HG03135 (cell line): ENCODE measurements around the gene SMPD3.

Experiments
- ATAC-seq: cut with Tn5 transposase; IDR thresholded peaks from one replicate; pipeline ENCODE4 v1.9.1; 2021; ENCODE audit warnings: mild to moderate bottlenecking, moderate library complexity; ENCODE audit not compliant: unreplicated experiment

The SMPD3 gene

DNA sequence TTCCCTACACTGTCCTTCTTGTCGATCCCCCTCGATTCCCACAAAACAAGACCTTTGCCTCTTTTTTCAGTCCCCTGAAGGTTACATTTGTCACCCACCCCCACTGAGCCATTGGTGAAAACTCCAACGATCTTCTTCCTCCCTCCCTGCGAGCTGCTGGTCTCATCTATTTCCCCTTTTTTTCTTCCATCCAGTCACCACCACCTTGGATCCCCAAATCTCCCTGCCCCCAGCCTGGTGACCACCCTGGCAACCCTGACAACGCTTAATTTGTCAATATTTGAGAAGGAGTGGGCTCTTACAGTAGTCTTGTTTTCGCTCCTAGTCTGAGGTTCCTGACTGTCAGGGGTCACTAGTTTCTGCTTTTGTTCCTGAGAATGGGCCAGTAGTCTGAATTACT is 62.9 kb downstream of the SMPD3 start:
- ATAC-seq = no peak

GRCh38 chr16:68384288-68385161 is 63.8 kb downstream of the SMPD3 start:
- no peak for ATAC-seq

GRCh38 chr16:68383858-68384257 is 64.5 kb downstream of the SMPD3 start:
- no peak for ATAC-seq

DNA sequence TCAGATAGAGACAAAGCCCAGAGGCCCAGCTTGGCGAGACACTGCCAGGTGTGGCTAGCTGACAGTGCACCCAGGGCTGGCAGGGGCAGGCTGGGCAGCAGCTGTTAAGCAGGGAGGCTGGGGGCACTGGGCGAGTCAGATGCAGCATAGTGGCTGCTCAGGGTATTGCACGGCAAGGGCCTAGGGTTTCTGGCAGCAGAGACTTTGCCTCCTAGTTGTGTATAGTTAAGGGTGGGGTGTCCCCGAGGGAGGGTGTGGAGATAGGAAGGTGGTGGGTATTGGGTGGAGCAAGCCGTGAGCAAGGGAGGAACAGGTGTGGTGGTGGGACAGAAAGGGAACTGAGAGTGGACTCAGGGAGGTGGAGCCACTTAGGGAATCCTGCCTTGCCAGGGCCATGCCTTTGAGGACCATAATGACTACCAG is 66.0 kb downstream of the SMPD3 start:
- ATAC-seq = no peak

DNA sequence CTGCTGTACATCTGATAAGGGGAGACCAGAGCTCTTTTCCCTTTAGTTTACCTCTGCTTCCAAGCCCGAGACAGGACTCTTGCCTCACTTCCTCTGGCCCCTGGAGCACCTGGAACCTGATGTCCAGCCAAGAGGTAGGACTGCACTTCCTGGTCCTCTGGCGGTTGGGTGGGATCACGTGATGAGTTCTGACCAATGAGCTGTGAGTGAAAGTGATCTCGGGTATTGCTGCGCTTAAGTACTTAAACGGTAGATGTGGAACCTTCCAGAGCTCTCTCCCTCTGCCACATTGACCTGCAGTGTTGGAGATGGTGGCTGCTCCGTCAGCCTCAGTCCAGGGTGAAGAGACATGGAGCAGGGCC is 67.0 kb downstream of the SMPD3 start:
- ATAC-seq = no peak

GRCh38 chr16:68380676-68381362 is 67.5 kb downstream of the SMPD3 start:
- no peak for ATAC-seq

GRCh38 chr16:68380348-68380670 is 68.0 kb downstream of the SMPD3 start:
- no peak for ATAC-seq

DNA sequence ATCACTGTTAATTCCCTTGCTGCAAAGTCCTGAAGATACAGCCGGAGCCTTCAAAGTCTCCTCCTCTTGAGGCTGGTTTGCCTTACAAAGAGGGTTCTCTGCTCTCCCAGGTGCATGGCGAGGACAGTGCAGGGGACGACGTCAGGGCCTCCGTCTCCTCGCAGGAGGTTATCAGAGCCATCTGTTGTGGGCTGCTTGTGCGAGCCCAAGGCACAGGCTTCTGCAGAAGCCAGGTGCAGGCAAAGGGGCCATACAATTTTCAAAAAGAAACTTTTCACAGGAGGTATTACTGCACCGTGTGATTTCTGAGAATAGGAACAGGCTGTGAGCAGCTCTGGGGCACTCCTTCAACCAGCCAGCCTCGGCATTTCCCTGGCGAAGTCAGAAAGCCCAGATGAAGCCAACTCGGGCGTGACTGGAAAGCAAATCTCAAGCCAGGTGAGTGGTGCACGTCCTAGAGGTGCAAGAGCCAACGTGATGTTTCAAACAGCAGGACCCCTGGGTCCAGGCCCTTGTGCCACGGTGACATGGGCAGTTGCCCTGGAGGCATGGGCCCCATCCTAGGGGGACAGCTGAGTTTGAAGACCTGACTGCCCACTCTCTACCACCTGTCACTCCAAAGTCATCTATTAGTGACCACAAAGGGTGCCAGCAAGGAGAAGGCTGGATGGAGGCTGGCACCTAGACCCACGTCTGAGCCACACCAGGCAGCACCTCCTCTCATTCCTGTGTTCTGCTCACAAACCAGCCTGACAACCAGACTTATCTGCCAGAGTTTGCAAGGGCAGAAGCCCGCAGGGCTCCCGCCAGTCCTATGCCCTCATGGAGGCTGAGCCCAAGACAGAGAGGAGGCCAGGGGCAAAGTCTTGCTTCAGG is 68.6 kb downstream of the SMPD3 start:
- no peak for ATAC-seq

DNA sequence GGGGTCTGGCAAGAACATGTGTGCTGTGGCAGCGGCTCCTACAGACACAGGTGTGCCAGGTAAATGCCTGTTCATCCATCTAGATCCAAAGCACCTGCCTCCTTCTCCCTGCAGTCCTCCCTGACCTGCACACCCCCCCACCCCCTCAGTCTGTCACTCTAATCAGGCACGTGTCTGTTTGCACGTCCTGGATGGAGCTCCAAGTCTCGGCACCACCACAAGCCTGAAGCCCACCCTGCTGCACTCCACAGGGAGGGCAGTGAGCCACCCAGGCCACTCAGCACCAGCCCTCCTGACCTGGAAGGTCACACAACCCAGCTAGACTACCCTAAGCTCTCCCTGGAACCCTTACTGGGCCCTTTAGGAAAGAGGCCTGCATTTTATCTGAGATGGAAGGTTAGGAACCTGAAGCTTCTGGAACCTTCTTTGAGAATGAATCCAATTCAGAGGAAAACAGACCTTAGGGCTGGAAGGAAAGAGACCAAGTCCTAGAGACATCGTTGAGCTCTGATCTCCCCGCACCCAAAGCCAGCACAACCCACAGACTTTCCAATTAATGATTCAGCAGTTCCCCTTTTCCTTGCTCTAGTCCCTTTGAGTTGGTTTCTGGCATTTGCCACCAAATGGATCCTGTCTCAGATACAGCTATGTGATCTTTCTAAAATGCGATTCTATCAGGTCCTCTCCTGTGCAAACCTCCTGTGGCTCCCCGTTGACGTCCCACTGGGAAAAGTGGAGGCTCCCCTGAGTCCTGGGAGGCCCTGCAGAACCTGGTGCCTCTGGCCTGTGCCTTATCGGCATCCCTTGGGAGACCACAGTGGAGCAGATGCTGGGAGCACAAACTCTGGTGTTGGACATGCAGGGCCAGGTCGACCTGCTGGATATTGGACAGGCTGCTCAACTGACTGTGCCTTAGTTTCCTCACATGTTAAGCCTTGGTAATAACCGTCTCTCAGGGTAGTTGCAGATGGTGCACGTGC is 69.6 kb downstream of the SMPD3 start:
- no peak for ATAC-seq

GRCh38 chr16:68377667-68378393 is 70.5 kb downstream of the SMPD3 start:
- no peak for ATAC-seq

GRCh38 chr16:68377221-68377620 is 71.1 kb downstream of the SMPD3 start:
- no peak for ATAC-seq

DNA sequence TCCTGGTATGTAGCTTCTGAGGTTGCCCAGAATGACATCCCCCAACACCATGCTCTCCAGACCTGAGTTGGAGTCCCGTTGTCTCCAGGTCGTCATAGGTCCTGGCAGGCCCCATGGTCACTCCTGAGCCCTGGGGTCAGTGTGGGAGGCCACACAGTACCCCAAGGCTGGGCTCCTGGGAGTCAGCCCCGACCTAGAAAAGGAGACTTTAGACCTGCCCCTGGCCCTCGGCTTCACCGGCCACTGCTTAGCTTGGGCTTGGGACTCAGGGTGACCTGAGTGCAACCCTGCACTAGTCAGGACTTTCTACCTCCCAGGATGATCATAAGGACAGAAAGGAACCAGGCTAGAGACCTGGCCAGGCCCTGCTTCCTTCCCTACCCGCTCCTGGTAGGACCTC is 71.7 kb downstream of the SMPD3 start:
- ATAC-seq = no peak

DNA sequence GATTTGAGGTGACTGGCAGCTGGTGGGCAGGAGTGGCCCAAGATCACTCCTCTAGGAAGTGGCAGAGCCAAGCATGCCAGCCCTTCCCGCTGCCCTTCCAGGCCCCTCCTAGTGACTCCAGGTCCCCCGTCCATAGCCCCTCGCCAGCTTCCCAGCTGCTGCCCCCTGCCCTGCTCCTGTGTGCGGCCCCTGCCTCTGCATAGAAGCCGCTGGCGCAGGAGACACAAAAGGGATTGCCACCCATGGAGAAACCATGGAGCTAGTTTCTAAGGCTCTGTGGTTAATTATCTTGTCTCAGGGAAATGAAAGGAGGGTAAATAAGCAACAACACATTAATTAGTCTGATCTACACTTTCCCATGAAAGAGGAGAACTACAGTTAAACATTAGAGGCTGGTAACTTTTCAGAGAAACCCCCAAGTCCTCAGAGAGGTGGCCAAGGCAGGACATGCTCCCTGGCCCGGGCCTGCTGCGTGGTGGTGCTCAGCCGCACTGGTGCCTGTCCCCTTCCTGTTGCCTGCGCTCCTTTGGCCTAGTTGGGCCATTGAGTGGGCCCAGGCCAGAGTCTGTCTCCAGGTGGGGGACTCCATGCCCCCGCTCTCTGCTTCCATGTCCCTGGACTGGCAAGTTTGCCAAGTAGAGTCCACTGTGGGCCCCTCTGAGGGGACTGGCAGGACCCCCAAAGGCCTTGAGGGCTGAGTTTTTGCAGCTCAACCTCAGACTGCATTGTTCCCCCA is 72.3 kb downstream of the SMPD3 start:
- ATAC-seq = no peak

DNA sequence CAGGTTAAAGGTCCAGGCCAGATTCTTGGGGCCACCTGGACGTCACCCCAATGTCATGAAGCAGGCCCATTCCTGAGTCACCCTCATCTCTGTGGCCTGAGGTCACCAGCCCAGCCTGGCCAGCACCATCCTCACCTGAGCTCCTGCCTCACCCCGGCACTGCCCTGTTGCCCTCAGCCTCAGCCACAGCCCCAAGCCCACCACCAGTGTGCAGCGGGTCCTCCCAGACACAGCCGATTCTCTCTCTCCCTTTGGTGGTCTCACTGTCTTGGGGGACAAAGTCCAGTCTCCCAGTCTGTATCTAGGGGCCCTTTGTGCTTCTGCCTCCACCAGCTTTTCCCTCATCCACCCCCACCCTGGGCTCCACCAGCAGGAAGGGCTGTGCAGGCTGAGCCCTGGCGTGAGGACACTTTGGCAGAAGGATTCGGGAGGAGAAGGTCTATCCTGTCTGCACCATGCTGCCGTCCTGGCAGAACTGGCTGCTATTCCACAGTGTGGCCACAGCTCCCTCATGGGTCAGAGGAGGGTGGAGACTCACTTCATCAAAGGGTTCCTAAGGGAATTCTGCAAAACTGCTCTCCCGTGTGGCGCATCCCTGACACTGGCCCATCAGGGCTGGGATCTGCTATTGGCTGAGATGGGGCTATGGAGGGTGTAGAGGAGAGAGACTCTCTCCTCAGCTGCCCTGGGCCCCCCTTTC is 73.2 kb downstream of the SMPD3 start:
- no peak for ATAC-seq

GRCh38 chr16:68374246-68374805 is 74.0 kb downstream of the SMPD3 start:
- ATAC-seq = no peak

- no peak for ATAC-seq
Observed at GRCh38 chr16:68373528-68374245, 74.6 kb downstream of the SMPD3 start.

DNA sequence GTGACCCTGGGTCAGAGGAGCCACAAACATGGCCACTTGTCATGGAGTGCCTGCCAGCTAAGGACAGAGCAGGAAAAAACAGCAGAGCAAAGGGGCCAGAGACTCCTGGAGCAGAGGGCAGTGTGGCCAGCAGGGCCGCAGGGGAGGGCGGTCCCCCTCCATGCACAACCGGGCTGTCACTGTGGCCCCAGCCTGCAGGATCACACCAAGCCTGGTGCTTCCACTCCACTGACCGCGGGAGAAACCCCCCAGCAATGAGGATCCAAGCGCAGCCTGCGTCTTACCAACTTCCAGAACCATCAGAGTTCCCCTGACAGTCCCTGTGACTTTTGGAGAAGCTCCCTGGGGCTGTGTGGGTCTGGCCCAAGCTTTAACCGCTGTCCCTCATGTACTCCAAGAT is 75.5 kb downstream of the SMPD3 start:
- ATAC-seq = no peak

DNA sequence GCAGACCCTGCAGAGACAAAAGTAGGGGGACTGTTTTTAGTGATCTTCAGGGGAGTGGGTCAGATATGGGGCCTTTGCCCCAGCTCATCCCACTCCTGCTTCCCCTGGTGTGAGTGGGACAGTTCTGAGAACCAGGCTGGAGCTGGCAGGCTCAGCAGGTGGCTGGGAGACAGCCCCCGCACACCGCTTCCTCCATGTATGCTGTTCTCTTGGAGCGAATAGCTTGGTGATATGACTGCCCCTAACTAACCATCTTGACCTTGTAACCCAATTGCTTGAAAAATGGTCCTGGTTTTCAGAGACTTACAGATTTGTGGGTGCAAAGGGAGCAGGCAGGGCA is 76.0 kb downstream of the SMPD3 start:
- no peak for ATAC-seq
